HepG2 (cell line): ENCODE data around the gene RSPH9. TPM values are rescaled to one million over a fixed set of nuclear protein-coding genes. Genes with fewer than 3 reads are reported as not detected.
A peak's percentile ranks its signal among the peaks of the same experiment; 100 is the strongest.

Source experiments
- CAMTA2 ChIP-seq: sonication (generic); formaldehyde crosslinking; IDR thresholded peaks from 2 replicates; pipeline ENCODE4 v1.4.0; 2020; ENCODE audit warnings: mild to moderate bottlenecking, missing genetic modification reagents, borderline replicate concordance
- HDAC1 ChIP-seq: sonication (generic); formaldehyde crosslinking; IDR thresholded peaks from 2 replicates; pipeline ENCODE4 v1.5.1; 2020; ENCODE audit warnings: mild to moderate bottlenecking, missing genetic modification reagents
- HNF4A ChIP-seq: sonication (generic); formaldehyde crosslinking; IDR thresholded peaks from 2 replicates; pipeline ENCODE4 v1.4.0; 2020; ENCODE audit warnings: missing genetic modification reagents
- KLF12 ChIP-seq: sonication (generic); formaldehyde crosslinking; IDR thresholded peaks from 2 replicates; pipeline ENCODE4 v1.4.0; 2020; ENCODE audit warnings: missing genetic modification reagents, borderline replicate concordance
- KLF13 ChIP-seq: sonication (generic); formaldehyde crosslinking; IDR thresholded peaks from 2 replicates; pipeline ENCODE4 v1.4.0; 2020; ENCODE audit warnings: mild to moderate bottlenecking, missing genetic modification reagents
- KLF16 ChIP-seq, 2 experiments: sonication (generic) in 1 of 2; formaldehyde crosslinking in 1 of 2; IDR thresholded peaks; 2 replicates each; pipeline versions ENCODE4 v1.6.1 to v1.8.0; 2016 to 2023; ENCODE audit warnings: missing genetic modification reagents in 2 of 2, missing compliant biosample characterization in 1 of 2
- MAF1 ChIP-seq: sonication (generic); formaldehyde crosslinking; IDR thresholded peaks from 2 replicates; pipeline ENCODE4 v1.5.0; 2020; ENCODE audit warnings: missing genetic modification reagents, borderline replicate concordance
- MAZ ChIP-seq, 2 experiments: sonication (generic) in 1 of 2; formaldehyde crosslinking in 1 of 2; IDR thresholded peaks; 2 replicates each; pipeline versions ENCODE4 v1.5.0 to v1.6.1; 2012 to 2020; ENCODE audit warnings: low read depth in 2 of 2, mild to moderate bottlenecking in 2 of 2, borderline replicate concordance in 1 of 2, improper control_type of control experiment in 1 of 2, low read length in 1 of 2, missing genetic modification reagents in 1 of 2, moderate library complexity in 1 of 2
- MYC ChIP-seq: sonication (generic); formaldehyde crosslinking; IDR thresholded peaks from 2 replicates; pipeline ENCODE4 v1.9.0; 2021; ENCODE audit warnings: missing genetic modification reagents, borderline replicate concordance
- PCBP1 ChIP-seq: fragments of 200-400 bp; formaldehyde crosslinking; IDR thresholded peaks from 2 replicates; pipeline ENCODE4 v1.6.1; 2017; ENCODE audit warnings: mild to moderate bottlenecking, low read depth, low read length, borderline replicate concordance
- POGK ChIP-seq: sonication (generic); formaldehyde crosslinking; conservative IDR thresholded peaks from 2 replicates; pipeline ENCODE4 v1.8.0; 2022; ENCODE audit warnings: mild to moderate bottlenecking, moderate library complexity, missing genetic modification reagents
- RARA ChIP-seq: IDR thresholded peaks from 2 replicates; pipeline ENCODE4 v1.6.1; 2016; ENCODE audit warnings: missing genetic modification reagents, missing compliant biosample characterization
- ZHX2 ChIP-seq, 2 experiments: sonication (generic) in 1 of 2; formaldehyde crosslinking in 1 of 2; IDR thresholded peaks; 2 replicates each; pipeline versions ENCODE4 v1.6.1 to v1.9.0; 2014 to 2022; ENCODE audit warnings: antibody characterized with exemption in 1 of 2, borderline replicate concordance in 1 of 2, inconsistent platforms in 1 of 2, low read depth in 1 of 2, missing genetic modification reagents in 1 of 2
- ZNF263 ChIP-seq: sonication (generic); formaldehyde crosslinking; IDR thresholded peaks from 2 replicates; pipeline ENCODE4 v1.4.0; 2020; ENCODE audit warnings: missing genetic modification reagents
- ZNF282 ChIP-seq: fragments of 450-650 bp; IDR thresholded peaks from 2 replicates; pipeline ENCODE4 v1.6.1; 2018; ENCODE audit not compliant: partially characterized antibody
- ZNF337 ChIP-seq: sonication (generic); formaldehyde crosslinking; IDR thresholded peaks from 2 replicates; pipeline ENCODE4 v1.5.1; 2020; ENCODE audit warnings: missing genetic modification reagents, low read depth, mild to moderate bottlenecking, borderline replicate concordance
- ZNF740 ChIP-seq: sonication (generic); formaldehyde crosslinking; IDR thresholded peaks from 2 replicates; pipeline ENCODE4 v1.4.0; 2020; ENCODE audit warnings: missing genetic modification reagents
- ZNF775 ChIP-seq: sonication (generic); formaldehyde crosslinking; IDR thresholded peaks from 2 replicates; pipeline ENCODE4 v1.4.0; 2020; ENCODE audit warnings: missing genetic modification reagents, mild to moderate bottlenecking, moderate library complexity, borderline replicate concordance
- ZNF850 ChIP-seq: sonication (generic); formaldehyde crosslinking; conservative IDR thresholded peaks from 2 replicates; pipeline ENCODE4 v1.9.0; 2021; ENCODE audit warnings: mild to moderate bottlenecking, missing genetic modification reagents
- polyA plus RNA-seq, 8 experiments: library from polyadenylated mRNA; depleted of rRNA in 3 of 8; stranded (reverse) in 7 of 8; unstranded in 1 of 8; fragments of >200 nt; fragmentation: Illumina TruSeq in 4 of 8; extraction: Trizol in 4 of 8; gene quantifications; 2 replicates each; pipeline versions ENCODE4 v1.2.1 to v1.2.3, GENCODE V29; 2011 to 2016; ENCODE audit warnings: low read depth in 4 of 8, missing spikeins in 1 of 8, mixed read lengths in 1 of 8; ENCODE audit not compliant: insufficient read depth in 1 of 8
- total RNA-seq, 5 experiments: library from RNA; depleted of rRNA; stranded (reverse); fragments of >200 nt; fragmentation: Illumina TruSeq; extraction: Trizol; gene quantifications; 2 replicates each; pipeline ENCODE4 v1.2.3, GENCODE V29; 2016; ENCODE audit warnings: low read depth in 1 of 5

RSPH9 gene
- total and polyA plus RNA-seq, 2 of the 13 experiments (the other 11 are each of a cell fraction or from before 2014, with no cell fraction given), result 0.04 TPM; not detected in 1

DNA sequence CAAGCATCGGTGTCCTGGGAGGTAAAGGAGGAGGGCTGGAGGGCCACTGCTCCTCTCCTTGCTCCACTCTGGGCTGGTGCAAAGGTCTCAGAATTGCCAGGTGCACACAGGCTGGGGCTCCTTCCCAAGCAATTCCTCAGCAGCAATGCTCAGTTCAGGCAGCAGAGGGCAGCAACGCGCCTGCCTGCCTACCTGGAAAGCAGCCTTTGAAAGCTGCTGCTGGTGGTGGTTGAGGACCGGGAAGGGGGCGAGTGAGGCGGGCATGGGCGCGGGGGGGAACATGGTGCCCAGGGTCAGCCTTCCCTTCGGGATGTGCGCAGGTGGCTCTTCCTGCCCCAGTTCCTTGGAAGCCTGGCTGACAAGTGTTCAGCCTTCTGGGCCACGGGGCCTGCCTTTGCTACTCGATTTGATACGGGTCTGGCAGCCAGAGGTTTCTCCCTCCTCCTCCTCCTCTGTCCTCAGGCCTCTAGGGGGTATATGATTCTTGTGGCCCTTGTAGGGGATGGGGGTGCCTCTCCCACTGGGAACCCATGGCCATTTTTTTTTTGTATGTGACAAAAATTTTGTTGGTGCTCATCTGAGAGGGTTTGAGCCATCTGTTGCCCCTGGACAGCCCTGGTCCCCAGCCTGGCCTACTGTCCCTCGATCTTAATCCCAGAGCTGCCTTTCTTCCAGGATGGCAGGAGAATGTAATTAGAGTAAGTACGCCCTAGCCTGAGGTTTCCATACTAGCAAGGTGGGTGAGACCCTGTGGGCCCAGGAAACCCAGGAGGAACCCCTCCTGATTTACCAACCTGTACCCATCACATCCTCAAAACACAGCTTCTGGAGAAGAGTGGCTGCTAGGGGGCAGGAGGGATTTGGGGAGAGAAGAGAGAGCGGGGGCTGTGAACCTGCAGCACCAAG lies 22.7 kb downstream of the RSPH9 start (continued):
- TF ChIP-seq ZHX2 (IDR thresholded peaks at IDR 0.05; ENCODE audit: low read depth), result 0 out of 2 replicates have a peak, but pooled peaks have one; percentile 51
- TF ChIP-seq ZHX2 (CRISPR knock-in tag; IDR thresholded peaks at IDR 0.05; ENCODE audit: borderline replicate concordance), result no peak
- no peak for TF ChIP-seq KLF12 (CRISPR knock-in tag)
- 0 out of 2 replicates have a peak, but pooled peaks have one; percentile 11 for TF ChIP-seq ZNF775 (CRISPR knock-in tag)
- TF ChIP-seq ZNF263, result peak; percentile 84
- peak; percentile 41; the same call in 1 of the 2 replicates for TF ChIP-seq RARA (CRISPR knock-in tag)
- no peak for TF ChIP-seq CAMTA2
- TF ChIP-seq ZNF337 (CRISPR knock-in tag), result no peak
- TF ChIP-seq ZNF740 (CRISPR knock-in tag), result peak; percentile 32; the same call in 1 of the 2 replicates
- TF ChIP-seq MAF1 (CRISPR knock-in tag), result no peak
- TF ChIP-seq MYC, result 0 out of 2 replicates have a peak, but pooled peaks have one; percentile 66
- peak; percentile 91 for TF ChIP-seq POGK
- peak; percentile 49; the same call in 1 of the 2 replicates for TF ChIP-seq ZNF850 (CRISPR knock-in tag)
- TF ChIP-seq ZNF282, result no peak
- TF ChIP-seq HNF4A, result peak; percentile 67
- peak in 1 of 2 experiments; percentile 15; a peak in 1 of 4 replicates for TF ChIP-seq KLF16 (CRISPR knock-in tag; IDR thresholded peaks at IDR 0.05)
- 0 out of 2 replicates have a peak, but pooled peaks have one; percentile 82 for TF ChIP-seq PCBP1
- peak; percentile 80 for TF ChIP-seq HDAC1 (CRISPR knock-in tag)
- TF ChIP-seq KLF13 (CRISPR knock-in tag), result 0 out of 2 replicates have a peak, but pooled peaks have one; percentile 54
- TF ChIP-seq MAZ (IDR thresholded peaks at IDR 0.05; ENCODE audit: borderline replicate concordance, low read depth, low read length), result no peak
- peak; percentile 94 for TF ChIP-seq MAZ (CRISPR knock-in tag; IDR thresholded peaks at IDR 0.05; ENCODE audit: low read depth)
